NCI-H2029 treated with DMSO at 0.1 percent for 48 hours (cell line): ENCODE measurements around the gene OTUB1.

ENCODE experiments used
- DNase-seq: peaks from one replicate; lab custom pipeline; 2025; lab: John Stamatoyannopoulos, UW

The OTUB1 gene

GRCh38 chr11:64005691-64006090 is 19.5 kb downstream of the OTUB1 start:
- DNase-seq, result no peak

GRCh38 chr11:64006398-64006797 is 20.2 kb downstream of the OTUB1 start:
- no peak for DNase-seq

DNA sequence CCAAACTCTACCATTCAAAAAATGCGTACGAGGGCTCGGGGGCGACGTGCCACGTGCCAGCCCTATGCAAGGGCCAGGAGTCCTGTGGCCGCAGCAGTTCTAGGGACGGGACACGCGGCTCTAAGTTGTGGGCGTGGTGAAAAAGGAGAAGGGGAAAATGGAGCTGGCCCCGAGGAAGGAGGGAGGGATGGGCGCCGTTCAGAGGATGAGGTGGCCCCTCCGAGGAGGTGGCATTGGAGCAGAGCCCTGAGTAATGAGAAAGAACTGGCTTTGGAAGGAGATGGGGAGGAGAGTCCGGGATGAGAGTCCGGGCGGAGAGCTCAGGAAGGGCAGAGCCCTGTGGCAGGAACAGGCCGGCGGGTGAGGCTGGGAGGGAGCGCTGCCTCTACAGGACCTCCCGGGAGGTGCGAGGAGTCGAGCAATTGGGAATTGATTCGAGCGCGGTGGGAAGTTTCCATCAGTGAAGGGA is 21.0 kb downstream of the OTUB1 start:
- no peak for DNase-seq

DNA sequence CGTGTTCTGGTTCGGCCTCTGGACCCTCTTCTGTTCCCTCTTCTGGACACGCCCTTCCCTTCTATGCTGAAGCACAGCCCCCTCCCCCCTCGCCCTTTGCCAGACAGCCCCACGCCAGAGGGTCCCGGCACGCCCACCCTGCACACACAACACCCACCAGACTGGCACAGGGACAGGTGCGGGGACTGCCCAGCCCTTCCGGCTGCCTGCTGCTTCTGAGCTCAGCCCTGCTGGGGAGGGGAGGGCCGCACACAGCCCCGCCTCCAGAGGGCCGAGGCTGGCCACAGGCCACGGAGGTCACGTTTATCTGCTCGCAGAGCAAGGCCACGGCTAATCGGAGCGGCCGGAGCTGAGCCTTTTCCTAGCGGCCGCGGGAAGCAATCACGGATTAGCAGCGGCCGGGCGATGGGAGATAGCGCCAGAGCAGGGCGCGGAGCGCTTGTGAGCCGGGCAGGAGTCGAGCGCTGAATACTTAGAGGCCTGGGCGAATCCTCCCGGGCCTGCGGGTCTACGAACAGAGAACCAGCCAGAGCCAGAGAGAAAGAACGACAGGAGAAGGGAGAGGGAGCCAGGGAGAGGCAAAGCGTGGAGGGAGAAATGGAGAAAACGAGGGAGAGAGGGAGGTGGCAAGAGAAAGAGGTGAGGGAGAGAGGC is 21.5 kb downstream of the OTUB1 start:
- DNase-seq, result no peak

DNA sequence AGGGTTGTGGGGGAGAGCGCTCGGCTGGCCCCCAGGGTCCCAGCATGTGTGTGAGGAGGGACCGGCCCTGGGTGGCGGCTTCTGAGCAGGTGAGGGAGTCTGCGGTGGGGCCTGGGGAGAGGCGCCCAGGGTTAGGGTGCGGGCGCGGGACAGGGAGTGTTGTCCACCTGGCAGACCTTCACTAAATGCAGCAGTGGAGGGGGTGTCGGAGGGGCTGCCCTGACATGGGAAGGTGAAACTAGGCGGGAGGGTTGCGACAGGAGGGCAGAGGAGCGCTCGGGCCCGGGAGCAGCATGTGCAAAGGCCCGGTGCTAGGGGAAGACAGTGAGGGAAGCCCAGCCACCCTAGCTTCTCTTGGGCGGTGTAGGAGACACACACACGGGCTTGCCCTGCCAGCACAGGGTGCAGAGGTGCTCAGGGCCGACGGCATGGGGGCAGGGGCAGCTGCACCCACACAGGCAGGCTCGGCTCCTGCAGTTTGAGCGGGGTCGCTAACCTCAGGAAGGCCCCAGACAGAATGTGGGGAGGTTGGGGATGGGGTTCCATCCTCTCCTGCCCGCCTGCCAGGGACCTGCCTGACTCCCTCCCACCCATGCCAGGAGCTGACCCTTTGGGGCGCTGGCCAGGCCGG is 22.2 kb downstream of the OTUB1 start:
- DNase-seq, result no peak

GRCh38 chr11:64008914-64009633 is 22.8 kb downstream of the OTUB1 start:
- DNase-seq, result no peak

DNA sequence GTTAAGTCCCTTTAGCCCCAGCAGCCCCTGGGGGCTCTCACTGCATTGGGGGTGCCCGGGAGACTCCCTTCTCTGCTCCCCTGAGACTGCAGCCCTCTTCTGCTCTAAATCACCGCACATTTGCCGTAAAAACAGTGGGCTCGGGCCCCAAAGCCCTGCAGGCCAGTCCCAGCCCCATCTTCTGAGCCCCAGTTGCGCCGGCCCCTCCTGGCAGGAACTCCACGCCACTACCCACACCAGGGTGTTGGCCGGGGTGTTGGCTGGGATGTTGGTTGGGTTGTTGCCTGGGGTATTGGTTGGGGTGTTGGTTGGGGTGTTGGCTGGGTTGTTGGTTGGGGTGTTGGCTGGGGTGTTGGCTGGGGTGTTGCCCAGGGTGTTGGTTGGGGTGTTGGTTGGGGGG is 23.5 kb downstream of the OTUB1 start:
- no peak for DNase-seq

DNA sequence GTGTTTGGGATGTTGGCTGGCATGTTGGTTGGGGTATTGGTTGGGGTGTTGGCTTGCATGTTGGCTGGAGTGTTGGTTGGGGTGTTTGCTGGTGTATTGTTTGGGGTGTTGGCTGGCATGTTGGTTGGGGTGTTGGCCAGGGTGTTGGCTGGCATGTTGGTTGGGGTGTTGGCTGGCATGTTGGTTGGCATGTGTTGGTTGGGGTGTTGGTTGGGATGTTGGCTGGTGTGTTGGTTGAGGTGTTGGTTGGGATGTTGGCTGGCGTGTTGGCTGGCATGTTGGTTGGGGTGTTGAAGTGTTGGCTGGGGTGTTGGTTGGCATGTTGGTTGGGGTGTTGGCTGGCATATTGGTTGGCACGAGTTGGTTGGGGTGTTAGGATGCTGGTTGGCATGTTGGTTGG is 24.5 kb downstream of the OTUB1 start:
- DNase-seq, result no peak

GRCh38 chr11:64011371-64011770 is 25.1 kb downstream of the OTUB1 start:
- DNase-seq, result no peak

- no peak for DNase-seq
Observed at GRCh38 chr11:64013141-64013896, 27.1 kb downstream of the OTUB1 start.

GRCh38 chr11:64014356-64014755 is 28.1 kb downstream of the OTUB1 start:
- DNase-seq, result no peak

GRCh38 chr11:64015510-64015909 is 29.3 kb downstream of the OTUB1 start:
- no peak for DNase-seq

DNA sequence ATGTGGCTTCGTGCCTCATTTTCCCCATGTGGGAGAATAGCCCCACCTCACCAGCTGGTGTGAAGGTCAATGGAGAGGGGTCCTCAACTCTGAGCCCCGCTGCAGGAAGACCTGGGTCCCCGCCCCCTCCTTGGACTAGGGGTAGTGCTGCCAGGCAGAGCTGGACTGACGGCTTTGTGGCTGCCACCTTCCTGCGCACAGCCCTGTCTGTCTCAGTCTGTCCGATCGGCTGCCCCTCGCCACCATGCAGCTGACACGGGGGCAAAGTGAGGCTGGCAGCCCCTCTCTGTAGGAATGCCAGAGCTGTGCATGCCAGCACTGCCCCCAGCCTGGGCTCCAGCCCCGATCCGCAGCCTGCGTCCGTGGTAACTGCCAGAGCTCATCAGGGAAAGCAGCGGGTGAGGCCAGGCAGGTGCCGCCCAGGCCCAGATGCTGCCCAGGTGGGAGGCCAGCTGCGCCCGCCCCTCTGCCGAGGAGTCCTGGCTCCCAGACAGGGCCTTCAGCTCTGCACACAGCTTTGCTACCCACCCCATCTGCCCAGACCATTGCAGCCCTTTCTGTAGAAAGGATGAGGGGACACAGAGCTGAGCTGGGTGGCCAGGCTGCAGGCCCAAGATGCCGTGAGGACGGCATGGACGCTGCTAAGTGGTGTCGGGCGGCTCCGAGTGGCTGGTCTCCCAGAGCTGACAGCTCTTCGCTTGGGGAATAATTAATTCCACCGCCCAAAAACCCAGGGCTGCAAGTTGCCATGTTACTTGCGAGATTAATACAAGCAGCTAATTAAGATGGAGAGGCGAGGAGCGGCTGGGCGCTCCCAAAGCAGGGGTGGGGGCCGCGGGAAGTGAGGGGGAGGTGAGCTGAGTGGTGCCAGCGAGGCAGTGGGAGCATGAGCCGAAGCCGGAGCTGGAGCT is 30.0 kb downstream of the OTUB1 start:
- no peak for DNase-seq

- no peak for DNase-seq
Observed at GRCh38 chr11:64017945-64018224, 31.6 kb downstream of the OTUB1 start.

GRCh38 chr11:64018310-64018709 is 32.1 kb downstream of the OTUB1 start:
- DNase-seq, result no peak

GRCh38 chr11:64019106-64020037 is 33.1 kb downstream of the OTUB1 start:
- no peak for DNase-seq

GRCh38 chr11:64020976-64021756 is 34.9 kb downstream of the OTUB1 start:
- DNase-seq, result no peak

DNA sequence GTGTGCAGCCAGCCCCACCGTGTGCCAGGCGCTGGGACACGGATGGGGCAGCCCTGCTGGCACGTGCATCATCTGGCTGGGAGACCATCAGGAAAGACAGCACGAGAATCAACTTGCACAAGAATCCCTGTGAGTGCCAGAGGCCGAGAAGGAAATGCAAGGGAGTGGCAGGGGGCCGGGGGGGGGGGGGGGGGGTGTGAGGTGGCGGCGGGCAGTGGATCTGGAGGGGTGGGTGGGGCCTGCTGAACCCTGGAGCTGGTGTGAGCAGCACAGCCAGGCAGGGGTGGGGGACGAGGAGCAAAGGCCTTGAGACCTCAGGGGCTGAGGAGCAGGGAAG is 35.5 kb downstream of the OTUB1 start:
- DNase-seq, result no peak

- no peak for DNase-seq
Observed at GRCh38 chr11:64022125-64022784, 36.0 kb downstream of the OTUB1 start.
